ENCODE data around the gene MRPL32. TPM values are rescaled to one million over a fixed set of nuclear protein-coding genes. Genes with fewer than 3 reads are reported as not detected.

MRPL32 gene
- total RNA-seq, 6 donors from 2014 or later, result 21.0 to 63.9 (median 42.3) TPM

GRCh38 chr7:42940985-42941847, 9.0 kb downstream of the MRPL32 start:
- TF ChIP-seq POLR2AphosphoS5 (IDR thresholded peaks at IDR 0.05) (no peak), EP300 (IDR thresholded peaks at IDR 0.05) (no peak), CTCF (IDR thresholded peaks at IDR 0.05) (peak; percentile 66 to 79 (median 72))
- H3K9me3 ChIP-seq, result no peaks in the 10 kb centered on the region
- H3K27me3 ChIP-seq, result no peaks in the 10 kb centered on the region
- 61 to 67% methylated on average over 13 of the region's 13 CpGs for WGBS, 2 donors
- no peak overlapping the region for H3K4me3 ChIP-seq
- peak; percentile 53 to 75 for ATAC-seq (ENCODE audit: low FRiP score in 2 of 2)
- peak in 1 of 2 donors; percentile 70 for DNase-seq
- H3K27ac ChIP-seq, result no peak overlapping the region
- peaks cover 1 to 43% (median 9%) of the 10 kb centered on the region in 4 donors for H3K36me3 ChIP-seq
- H3K4me1 ChIP-seq, result no peaks in the 10 kb centered on the region

GRCh38 chr7:42945821-42946626, 13.8 kb downstream of the MRPL32 start:
- WGBS, 2 donors, result 33 to 49% methylated on average over 3 to 4 of the region's 4 CpGs

GRCh38 chr7:42946627-42946950, 14.4 kb downstream of the MRPL32 start:
- TF ChIP-seq POLR2AphosphoS5 (IDR thresholded peaks at IDR 0.05), result no peak
- no peak for TF ChIP-seq CTCF (IDR thresholded peaks at IDR 0.05)
- TF ChIP-seq EP300 (IDR thresholded peaks at IDR 0.05), result no peak
- no peak for TF ChIP-seq POLR2A (IDR thresholded peaks at IDR 0.05)
- Histone ChIP-seq H3K9me3 (no peaks in the 10 kb centered on the region), H3K27me3 (no peaks in the 10 kb centered on the region), H3K4me1 (no peaks in the 10 kb centered on the region), H3K4me3 (no peak overlapping the region), H3K27ac (no peak overlapping the region), H3K36me3 (no peaks in the 10 kb centered on the region)
- 95 to 100% methylated on average over 2 of the region's 2 CpGs for WGBS, 2 donors
- no peak for DNase-seq
- ATAC-seq (ENCODE audit: low FRiP score in 2 of 2), result peak in 1 of 2 donors; percentile 36

More at GRCh38 chr7:42945821-42946626, 13.8 kb downstream of the MRPL32 start:
- ATAC-seq (ENCODE audit: low FRiP score in 2 of 2) (peak in 1 of 2 donors; percentile 75), DNase-seq (no peak)
- Histone ChIP-seq H3K9me3 (no peaks in the 10 kb centered on the region), H3K4me1 (no peaks in the 10 kb centered on the region), H3K27ac (no peak overlapping the region), H3K36me3 (no peaks in the 10 kb centered on the region), H3K27me3 (no peaks in the 10 kb centered on the region), H3K4me3 (no peak overlapping the region)
- TF ChIP-seq EP300 (IDR thresholded peaks at IDR 0.05), result no peak
- TF ChIP-seq CTCF (IDR thresholded peaks at IDR 0.05), result no peak
- no peak for TF ChIP-seq POLR2AphosphoS5 (IDR thresholded peaks at IDR 0.05)
- no peak for TF ChIP-seq POLR2A (IDR thresholded peaks at IDR 0.05)

GRCh38 chr7:42947521-42947920, 15.3 kb downstream of the MRPL32 start:
- Histone ChIP-seq H3K27me3 (no peaks in the 10 kb centered on the region), H3K27ac (no peak overlapping the region), H3K9me3 (no peaks in the 10 kb centered on the region), H3K4me3 (no peak overlapping the region), H3K36me3 (no peaks in the 10 kb centered on the region), H3K4me1 (no peaks in the 10 kb centered on the region)
- no peak for DNase-seq
- ATAC-seq (ENCODE audit: low FRiP score in 2 of 2), result no peak
- 76 to 79% methylated on average over 2 of the region's 2 CpGs for WGBS, 2 donors
- TF ChIP-seq POLR2AphosphoS5 (IDR thresholded peaks at IDR 0.05) (no peak), EP300 (IDR thresholded peaks at IDR 0.05) (no peak), POLR2A (IDR thresholded peaks at IDR 0.05) (no peak), CTCF (IDR thresholded peaks at IDR 0.05) (no peak)
